Measurements from ENCODE around the gene MYBPC1. TPM values are rescaled to one million over a fixed set of nuclear protein-coding genes. Genes with fewer than 3 reads are reported as not detected.

MYBPC1 gene
- total RNA-seq, 1 donor from 2014 or later = not detected

DNA sequence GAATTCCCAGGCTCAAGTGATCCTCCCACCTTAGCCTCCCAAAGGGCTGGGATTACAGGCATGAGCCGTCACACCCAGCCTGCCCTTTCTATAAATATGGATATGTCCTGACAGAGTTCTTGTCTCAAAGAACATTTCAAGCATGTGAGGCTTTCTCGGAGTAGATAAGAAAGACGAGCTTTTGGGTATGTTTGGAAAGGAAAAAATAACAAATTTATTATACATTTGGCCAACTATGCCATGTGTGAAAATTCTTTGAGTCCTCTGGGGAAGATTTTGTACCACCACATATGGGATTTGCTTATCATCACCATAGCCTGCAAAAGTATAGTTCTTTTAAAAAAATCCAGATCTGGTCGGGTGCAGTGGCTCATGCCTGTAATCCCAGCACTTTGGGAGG, 23.7 kb upstream of the MYBPC1 start:
- intact Hi-C loops (cut with DNase I) = no loop called here
- no peaks in the 10 kb centered on the region for H3K36me3 ChIP-seq
- H3K9me3 ChIP-seq = no peaks in the 10 kb centered on the region
- H3K4me1 ChIP-seq = no peaks in the 10 kb centered on the region
- no peak overlapping the region for H3K4me3 ChIP-seq
- no peak overlapping the region for H3K27ac ChIP-seq
- TF ChIP-seq POLR2A (IDR thresholded peaks at IDR 0.05) = no peak
- TF ChIP-seq, protein P1, sequence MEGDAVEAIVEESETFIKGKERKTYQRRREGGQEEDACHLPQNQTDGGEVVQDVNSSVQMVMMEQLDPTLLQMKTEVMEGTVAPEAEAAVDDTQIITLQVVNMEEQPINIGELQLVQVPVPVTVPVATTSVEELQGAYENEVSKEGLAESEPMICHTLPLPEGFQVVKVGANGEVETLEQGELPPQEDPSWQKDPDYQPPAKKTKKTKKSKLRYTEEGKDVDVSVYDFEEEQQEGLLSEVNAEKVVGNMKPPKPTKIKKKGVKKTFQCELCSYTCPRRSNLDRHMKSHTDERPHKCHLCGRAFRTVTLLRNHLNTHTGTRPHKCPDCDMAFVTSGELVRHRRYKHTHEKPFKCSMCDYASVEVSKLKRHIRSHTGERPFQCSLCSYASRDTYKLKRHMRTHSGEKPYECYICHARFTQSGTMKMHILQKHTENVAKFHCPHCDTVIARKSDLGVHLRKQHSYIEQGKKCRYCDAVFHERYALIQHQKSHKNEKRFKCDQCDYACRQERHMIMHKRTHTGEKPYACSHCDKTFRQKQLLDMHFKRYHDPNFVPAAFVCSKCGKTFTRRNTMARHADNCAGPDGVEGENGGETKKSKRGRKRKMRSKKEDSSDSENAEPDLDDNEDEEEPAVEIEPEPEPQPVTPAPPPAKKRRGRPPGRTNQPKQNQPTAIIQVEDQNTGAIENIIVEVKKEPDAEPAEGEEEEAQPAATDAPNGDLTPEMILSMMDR (IDR thresholded peaks at IDR 0.05) = no peak
- no peak for TF ChIP-seq POLR2AphosphoS5 (IDR thresholded peaks at IDR 0.05; ENCODE audit: insufficient read depth in 1 of 2, low read depth in 1 of 2)
- no peak for DNase-seq (ENCODE audit: extremely low spot score in 2 of 2)
- H3K27me3 ChIP-seq = no peaks in the 10 kb centered on the region

GRCh38 chr12:101573743-101574142, 21.0 kb upstream of the MYBPC1 start:
- no peaks in the 10 kb centered on the region for H3K27me3 ChIP-seq
- no peaks in the 10 kb centered on the region for H3K4me1 ChIP-seq
- no peak for DNase-seq (ENCODE audit: extremely low spot score in 2 of 2)
- no peaks in the 10 kb centered on the region for H3K9me3 ChIP-seq
- no peak overlapping the region for H3K27ac ChIP-seq
- H3K36me3 ChIP-seq = no peaks in the 10 kb centered on the region
- TF ChIP-seq POLR2AphosphoS5 (IDR thresholded peaks at IDR 0.05; ENCODE audit: insufficient read depth in 1 of 2, low read depth in 1 of 2) (no peak), POLR2A (IDR thresholded peaks at IDR 0.05) (no peak)
- TF ChIP-seq, protein P1 (IDR thresholded peaks at IDR 0.05) = no peak
- no peak overlapping the region for H3K4me3 ChIP-seq
- intact Hi-C loops (cut with DNase I) = no loop called here

- Histone ChIP-seq H3K4me1 (no peaks in the 10 kb centered on the region), H3K27ac (no peak overlapping the region), H3K4me3 (no peak overlapping the region), H3K36me3 (no peaks in the 10 kb centered on the region), H3K27me3 (no peaks in the 10 kb centered on the region), H3K9me3 (no peaks in the 10 kb centered on the region)
- intact Hi-C loops (cut with DNase I) = no loop called here
- no peak for DNase-seq (ENCODE audit: extremely low spot score in 2 of 2)
- TF ChIP-seq, protein P1 (IDR thresholded peaks at IDR 0.05) = no peak
- no peak for TF ChIP-seq POLR2A (IDR thresholded peaks at IDR 0.05)
- TF ChIP-seq POLR2AphosphoS5 (IDR thresholded peaks at IDR 0.05; ENCODE audit: insufficient read depth in 1 of 2, low read depth in 1 of 2) = no peak
These were observed 16.4 kb upstream of the MYBPC1 start for GRCh38 chr12:101578417-101578816.

- Histone ChIP-seq H3K4me3 (no peak overlapping the region), H3K4me1 (no peaks in the 10 kb centered on the region), H3K27me3 (no peaks in the 10 kb centered on the region), H3K27ac (no peak overlapping the region), H3K9me3 (no peaks in the 10 kb centered on the region), H3K36me3 (no peaks in the 10 kb centered on the region)
- TF ChIP-seq, protein P1 (IDR thresholded peaks at IDR 0.05) = no peak
- TF ChIP-seq POLR2A (IDR thresholded peaks at IDR 0.05) = no peak
- TF ChIP-seq POLR2AphosphoS5 (IDR thresholded peaks at IDR 0.05; ENCODE audit: insufficient read depth in 1 of 2, low read depth in 1 of 2) = no peak
- no peak for DNase-seq (ENCODE audit: extremely low spot score in 2 of 2)
- intact Hi-C loops (cut with DNase I) = no loop called here
These were observed 13.6 kb upstream of the MYBPC1 start for GRCh38 chr12:101581190-101581589.

GRCh38 chr12:101582937-101583336, 11.8 kb upstream of the MYBPC1 start:
- H3K4me3 ChIP-seq = no peak overlapping the region
- no peak for DNase-seq (ENCODE audit: extremely low spot score in 2 of 2)
- no peaks in the 10 kb centered on the region for H3K4me1 ChIP-seq
- no peaks in the 10 kb centered on the region for H3K27me3 ChIP-seq
- H3K36me3 ChIP-seq = no peaks in the 10 kb centered on the region
- TF ChIP-seq, protein P1 (IDR thresholded peaks at IDR 0.05) = no peak
- TF ChIP-seq POLR2AphosphoS5 (IDR thresholded peaks at IDR 0.05; ENCODE audit: insufficient read depth in 1 of 2, low read depth in 1 of 2) = no peak
- TF ChIP-seq POLR2A (IDR thresholded peaks at IDR 0.05) = no peak
- no peak overlapping the region for H3K27ac ChIP-seq
- intact Hi-C loops (cut with DNase I) = no loop called here
- no peaks in the 10 kb centered on the region for H3K9me3 ChIP-seq
